HCT116 (cell line): Measurements from ENCODE around the gene SMAGP. TPM values are rescaled to one million over a fixed set of nuclear protein-coding genes. Genes with fewer than 3 reads are reported as not detected.
"Not testable (repeated sequence)": the region's sequence is repeated elsewhere in the genome, so short reads cannot be mapped to it uniquely, and the experiment has no call there.

ENCODE experiments used
- ATAC-seq: fragments of 200-7000 bp; cut with Tn5 transposase; 2 replicates; pipeline ENCODE4 v1.9.1; 2020; ENCODE audit warnings: mild to moderate bottlenecking, moderate library complexity
- BruUV-seq: library from RNA; stranded (reverse); fragments of 400-500 nt; replicated peaks from 2 replicates; lab custom pipeline; 2021; lab: Mats Ljungman, UMichigan
- CTCF ChIA-PET: fragments of 300-600 bp; sonication (Branson Sonifier 250); formaldehyde crosslinking; loops from one replicate; lab custom pipeline; 2021; ENCODE audit warnings: antibody characterized with exemption; lab: Charles Lee
- POLR2A ChIA-PET: fragments of 300-600, 350-600 bp; sonication (Branson Sonifier 250); formaldehyde crosslinking; loops from one replicate; lab custom pipeline; 2021; ENCODE audit warnings: antibody characterized with exemption; lab: Charles Lee
- RAD21 ChIA-PET, 2 experiments: fragments of 300-600 bp; sonication (Branson Sonifier 250); formaldehyde crosslinking; loops; one replicate each; lab custom pipeline; 2023; ENCODE audit warnings: low total read pairs in 2 of 2; ENCODE audit not compliant: uncharacterized antibody in 2 of 2, unreplicated experiment in 2 of 2, low non-redundant PET in 1 of 2; lab: Charles Lee
- DNase-seq: peaks from one replicate; pipeline ENCODE4 v3.0.0-alpha.2; 2010; ENCODE audit warnings: low read depth, low spot score
- H2AFZ ChIP-seq: fragments of 200-600 bp; shearing (Covaris generic), sonication (generic); 2 replicates; pipeline ENCODE4 v1.6.1; 2017; ENCODE audit warnings: low read depth, mixed run types, mixed read lengths, antibody characterized with exemption, low read length; ENCODE audit not compliant: poor library complexity, severe bottlenecking
- H3K27ac ChIP-seq: 2 replicates; pipeline ENCODE4 v1.5.1; 2012; ENCODE audit warnings: low read depth, low read length
- H3K27me3 ChIP-seq: fragments of 200-600 bp; sonication (generic); 2 replicates; pipeline ENCODE4 v1.6.1; 2016; ENCODE audit warnings: mixed run types, low read length, mixed read lengths; ENCODE audit not compliant: insufficient read depth
- H3K36me3 ChIP-seq, 2 experiments: fragments of 200-500 bp in 1 of 2; fragments of 200-600 bp in 1 of 2; sonication (Bioruptor generic) in 1 of 2; sonication (generic) in 1 of 2; 2 replicates each; pipeline versions ENCODE4 v1.5.1 to v1.6.1; 2014 to 2016; ENCODE audit warnings: low read length in 2 of 2, inconsistent platforms in 1 of 2, mixed read lengths in 1 of 2, mixed run types in 1 of 2; ENCODE audit not compliant: insufficient read depth in 2 of 2, control insufficient read depth in 1 of 2
- H3K4me1 ChIP-seq, 2 experiments: fragments of 200-600 bp in 1 of 2; sonication (generic) in 1 of 2; 2 replicates each; pipeline versions ENCODE4 v1.5.1 to v1.6.1; 2012 to 2017; ENCODE audit warnings: low read length in 2 of 2, inconsistent platforms in 1 of 2, mild to moderate bottlenecking in 1 of 2, mixed read lengths in 1 of 2, mixed run types in 1 of 2, moderate library complexity in 1 of 2; ENCODE audit not compliant: insufficient read depth in 2 of 2, control insufficient read depth in 1 of 2
- H3K4me2 ChIP-seq: fragments of 200-600 bp; sonication (generic); 2 replicates; pipeline ENCODE4 v1.6.1; 2017; ENCODE audit warnings: mixed run types, low read length, mixed read lengths
- H3K4me3 ChIP-seq, 2 experiments: fragments of 200-600 bp in 1 of 2; sonication (generic) in 1 of 2; replicated peaks in 1 of 2; 2 replicates each; pipeline ENCODE4 v1.5.1; 2011 to 2016; ENCODE audit warnings: low read length in 2 of 2, control low read depth in 1 of 2, low read depth in 1 of 2, mild to moderate bottlenecking in 1 of 2, mixed read lengths in 1 of 2, mixed run types in 1 of 2
- H3K79me2 ChIP-seq: fragments of 200-600 bp; sonication (generic); 2 replicates; pipeline ENCODE4 v1.6.1; 2017; ENCODE audit warnings: mild to moderate bottlenecking, mixed run types, low read length, moderate library complexity, mixed read lengths; ENCODE audit not compliant: insufficient read depth
- H3K9ac ChIP-seq: fragments of 200-600 bp; sonication (generic); 2 replicates; pipeline ENCODE4 v1.6.1; 2016; ENCODE audit warnings: low read length, mixed read lengths
- H3K9me2 ChIP-seq: fragments of 200-600 bp; sonication (generic), shearing (Covaris generic); 2 replicates; pipeline ENCODE4 v1.6.1; 2017; ENCODE audit warnings: mixed run types, mild to moderate bottlenecking, moderate library complexity; ENCODE audit not compliant: insufficient read depth
- H3K9me3 ChIP-seq, 2 experiments: fragments of 200-500 bp in 1 of 2; fragments of 200-600 bp in 1 of 2; sonication (Bioruptor generic) in 1 of 2; sonication (generic) in 1 of 2; 2 replicates each; pipeline ENCODE4 v1.6.1; 2014 to 2017; ENCODE audit warnings: low read length in 2 of 2, mixed read lengths in 2 of 2, inconsistent platforms in 1 of 2, low read depth in 1 of 2, mild to moderate bottlenecking in 1 of 2, mixed run types in 1 of 2, moderate library complexity in 1 of 2; ENCODE audit not compliant: control insufficient read depth in 1 of 2, insufficient read depth in 1 of 2
- H4K20me1 ChIP-seq: fragments of 200-600 bp; sonication (generic), shearing (Covaris generic); 2 replicates; pipeline ENCODE4 v1.6.1; 2017; ENCODE audit warnings: mixed run types, mild to moderate bottlenecking, moderate library complexity; ENCODE audit not compliant: insufficient read depth
- CTCF ChIP-seq, 3 experiments: fragments of 200-600 bp in 1 of 3; sonication (generic) in 1 of 3; IDR thresholded peaks in 2 of 3; conservative IDR thresholded peaks in 1 of 3; 2 replicates each; pipeline ENCODE4 v1.5.1; 2012 to 2017; ENCODE audit warnings: low read depth in 2 of 3, low read length in 2 of 3, antibody characterized with exemption in 1 of 3, borderline replicate concordance in 1 of 3, control low read depth in 1 of 3, mild to moderate bottlenecking in 1 of 3, mixed read lengths in 1 of 3, mixed run types in 1 of 3, moderate library complexity in 1 of 3; ENCODE audit not compliant: insufficient read depth in 1 of 3
- EGR1 ChIP-seq: IDR thresholded peaks from 2 replicates; pipeline ENCODE4 v1.6.1; 2012; ENCODE audit warnings: low read depth
- EZH2 ChIP-seq: fragments of 200-600 bp; sonication (generic); IDR thresholded peaks from 2 replicates; pipeline ENCODE4 v1.6.1; 2017; ENCODE audit warnings: antibody characterized with exemption, mixed run types
- EZH2phosphoT487 ChIP-seq: fragments of 200-600 bp; IDR thresholded peaks from 2 replicates; pipeline ENCODE4 v1.6.1; 2018; ENCODE audit warnings: antibody characterized with exemption, borderline replicate concordance
- POLR2A ChIP-seq: IDR thresholded peaks from 2 replicates; pipeline ENCODE4 v1.7.0; 2011; ENCODE audit warnings: borderline replicate concordance; ENCODE audit not compliant: insufficient read depth, insufficient read length; ENCODE audit errors: extremely low read depth
- RAD21 ChIP-seq: IDR thresholded peaks from 2 replicates; pipeline ENCODE4 v1.6.1; 2012; ENCODE audit warnings: low read depth, mild to moderate bottlenecking
- REST ChIP-seq: IDR thresholded peaks from 2 replicates; pipeline ENCODE4 v1.6.1; 2012; ENCODE audit warnings: low read depth
- ZFX ChIP-seq: fragments of 450-650 bp; IDR thresholded peaks from 2 replicates; pipeline ENCODE4 v1.6.1; 2017
- ZNF274 ChIP-seq: fragments of 200-500 bp; sonication (Bioruptor generic); IDR thresholded peaks from 2 replicates; pipeline ENCODE4 v1.6.1; 2014; ENCODE audit warnings: mild to moderate bottlenecking, low read depth, low read length, inconsistent platforms
- intact Hi-C: fragments of 100-400 bp; cut with micrococcal nuclease; formaldehyde crosslinking; loops from 2 replicates; pipeline ENCODE4 v1.10.0; 2022
- total RNA-seq: library from RNA; stranded (reverse); gene quantifications from one replicate; pipeline ENCODE4 v1.2.1, GENCODE V29; 2021; ENCODE audit not compliant: unreplicated experiment
- TF ChIP-seq, protein P1 (sequence below): IDR thresholded peaks from 2 replicates; pipeline ENCODE4 v1.6.1; 2012
- TF ChIP-seq, protein P2 (sequence below): IDR thresholded peaks from 2 replicates; pipeline ENCODE4 v1.6.1; 2012
- TF ChIP-seq, protein P3 (sequence below): IDR thresholded peaks from 2 replicates; pipeline ENCODE4 v1.6.1; 2011; ENCODE audit warnings: mild to moderate bottlenecking, low read length, moderate library complexity; ENCODE audit not compliant: insufficient replicate concordance; ENCODE audit errors: extremely low read depth

The SMAGP gene
- total RNA-seq, 1 experiment from 2014 or later: 39.9 TPM

DNA sequence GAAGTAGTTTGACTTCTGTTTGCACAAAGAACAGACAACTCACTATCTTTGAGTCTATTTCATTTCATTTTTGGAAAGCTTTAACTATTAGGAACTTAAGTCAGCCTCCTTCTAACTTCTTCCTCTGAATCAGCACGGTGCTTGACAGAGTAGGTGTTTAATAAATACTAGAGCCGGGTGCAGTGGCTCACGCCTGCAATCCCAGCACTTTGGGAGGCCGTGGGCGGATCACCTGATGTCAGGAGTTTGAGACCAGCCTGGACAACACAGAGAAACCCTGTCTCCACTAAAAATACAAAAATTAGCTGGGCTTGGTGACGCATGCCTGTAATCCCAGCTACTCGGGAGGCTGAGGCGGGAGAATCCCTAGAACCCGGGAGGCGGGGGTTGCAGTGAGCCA, 30.6 kb upstream of the SMAGP start:
- H3K79me2 ChIP-seq, H3K9me2 ChIP-seq, H3K9me3 ChIP-seq, H3K27ac ChIP-seq, CTCF ChIA-PET, BruUV-seq: not testable (repeated sequence)
- peak overlapping the region; percentile 63 for H2AFZ ChIP-seq
- TF ChIP-seq EGR1: peak; percentile 51
- TF ChIP-seq, all 23 proteins: peak for 1; not testable (repeated sequence) for 22
- ATAC-seq, POLR2A ChIA-PET, RAD21 ChIA-PET, H4K20me1 ChIP-seq, H3K9ac ChIP-seq, H3K4me1 ChIP-seq, intact Hi-C loops, H3K36me3 ChIP-seq, H3K4me3 ChIP-seq, DNase-seq, H3K4me2 ChIP-seq, H3K27me3 ChIP-seq: not testable (repeated sequence)

- no peak for DNase-seq
- Histone ChIP-seq H3K4me3 (no peak overlapping the region), H2AFZ (no peak overlapping the region), H3K4me2 (no peak overlapping the region), H3K9ac (no peak overlapping the region), H3K27me3 (no peaks in the 10 kb centered on the region), H3K9me3 (no peaks in the 10 kb centered on the region), H3K36me3 (no peaks in the 10 kb centered on the region), H3K9me2 (no peaks in the 10 kb centered on the region), H3K79me2 (no peaks in the 10 kb centered on the region), H4K20me1 (no peaks in the 10 kb centered on the region), H3K27ac (no peak overlapping the region), H3K4me1 (peaks cover 4 to 12% of the 10 kb centered on the region in 2 experiments)
- no peak for ATAC-seq
- ChIA-PET CTCF (interaction anchor here (0.6 kb wide), 1 partner anchor 78 kb away, joined by 4 read pairs; the partner anchor contains the start of gene POU6F1), RAD21 (no interaction called here), POLR2A (no interaction called here)
- intact Hi-C loops: no loop called here
- BruUV-seq: no TSS peak
- TF ChIP-seq, protein P1, sequence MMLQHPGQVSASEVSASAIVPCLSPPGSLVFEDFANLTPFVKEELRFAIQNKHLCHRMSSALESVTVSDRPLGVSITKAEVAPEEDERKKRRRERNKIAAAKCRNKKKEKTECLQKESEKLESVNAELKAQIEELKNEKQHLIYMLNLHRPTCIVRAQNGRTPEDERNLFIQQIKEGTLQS: no peak
- no peak for TF ChIP-seq REST
- TF ChIP-seq, protein P2, sequence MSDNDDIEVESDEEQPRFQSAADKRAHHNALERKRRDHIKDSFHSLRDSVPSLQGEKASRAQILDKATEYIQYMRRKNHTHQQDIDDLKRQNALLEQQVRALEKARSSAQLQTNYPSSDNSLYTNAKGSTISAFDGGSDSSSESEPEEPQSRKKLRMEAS: no peak
- TF ChIP-seq POLR2A: no peak
- TF ChIP-seq EZH2phosphoT487: no peak
- no peak for TF ChIP-seq CTCF (IDR thresholded peaks at IDR 0.05 in 2 of 3, conservative IDR thresholded peaks at IDR 0.05 in 1 of 3; ENCODE audit: borderline replicate concordance in 1 of 3, insufficient read depth in 1 of 3, low read depth in 2 of 3, low read length in 2 of 3)
- no peak for TF ChIP-seq ZNF274
- no peak for TF ChIP-seq RAD21
- no peak for TF ChIP-seq EZH2
- TF ChIP-seq, protein P3, sequence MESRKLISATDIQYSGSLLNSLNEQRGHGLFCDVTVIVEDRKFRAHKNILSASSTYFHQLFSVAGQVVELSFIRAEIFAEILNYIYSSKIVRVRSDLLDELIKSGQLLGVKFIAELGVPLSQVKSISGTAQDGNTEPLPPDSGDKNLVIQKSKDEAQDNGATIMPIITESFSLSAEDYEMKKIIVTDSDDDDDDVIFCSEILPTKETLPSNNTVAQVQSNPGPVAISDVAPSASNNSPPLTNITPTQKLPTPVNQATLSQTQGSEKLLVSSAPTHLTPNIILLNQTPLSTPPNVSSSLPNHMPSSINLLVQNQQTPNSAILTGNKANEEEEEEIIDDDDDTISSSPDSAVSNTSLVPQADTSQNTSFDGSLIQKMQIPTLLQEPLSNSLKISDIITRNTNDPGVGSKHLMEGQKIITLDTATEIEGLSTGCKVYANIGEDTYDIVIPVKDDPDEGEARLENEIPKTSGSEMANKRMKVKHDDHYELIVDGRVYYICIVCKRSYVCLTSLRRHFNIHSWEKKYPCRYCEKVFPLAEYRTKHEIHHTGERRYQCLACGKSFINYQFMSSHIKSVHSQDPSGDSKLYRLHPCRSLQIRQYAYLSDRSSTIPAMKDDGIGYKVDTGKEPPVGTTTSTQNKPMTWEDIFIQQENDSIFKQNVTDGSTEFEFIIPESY: no peak
- no peak for TF ChIP-seq ZFX
- TF ChIP-seq EGR1: no peak
These were observed 25.4 kb upstream of the SMAGP start for GRCh38 chr12:51295651-51296050.
